DMS 273 (cell line): ENCODE results near the gene TOMT.

Experiments used
- DNase-seq: peaks from one replicate; lab custom pipeline; 2025; ENCODE audit not compliant: unreplicated experiment; lab: John Stamatoyannopoulos, UW

Gene TOMT

GRCh38 chr11:72157131-72157530, 51.4 kb downstream of the TOMT start:
- no peak for DNase-seq
